Calu3 (cell line): Measurements from ENCODE around the gene ATPAF2. TPM values are rescaled to one million over a fixed set of nuclear protein-coding genes. Genes with fewer than 3 reads are reported as not detected.

Experiments used
- BruUV-seq: library from RNA; stranded (reverse); fragments of 400-500 nt; replicated peaks from 2 replicates; lab custom pipeline; 2021; lab: Mats Ljungman, UMichigan
- CTCF ChIA-PET: fragments of 300-600 bp; sonication (Branson Sonifier 250); formaldehyde crosslinking; loops from one replicate; lab custom pipeline; 2022; ENCODE audit warnings: antibody characterized with exemption; lab: Charles Lee
- DNase-seq: peaks from one replicate; pipeline ENCODE4 v3.0.0; 2022
- H3K27ac Mint-ChIP-seq: one replicate; pipeline ENCODE4 v1.8.0; 2022; ENCODE audit warnings: mixed read lengths; ENCODE audit not compliant: unreplicated experiment
- H3K27me3 Mint-ChIP-seq: one replicate; pipeline ENCODE4 v1.8.0; 2022; ENCODE audit warnings: mixed read lengths; ENCODE audit not compliant: unreplicated experiment
- H3K36me3 Mint-ChIP-seq: one replicate; pipeline ENCODE4 v1.8.0; 2022; ENCODE audit warnings: mild to moderate bottlenecking, moderate library complexity, mixed read lengths; ENCODE audit not compliant: insufficient read depth, unreplicated experiment
- H3K4me1 Mint-ChIP-seq: one replicate; pipeline ENCODE4 v1.8.0; 2022; ENCODE audit warnings: mild to moderate bottlenecking, low read depth, mixed read lengths; ENCODE audit not compliant: unreplicated experiment
- H3K4me3 Mint-ChIP-seq: one replicate; pipeline ENCODE4 v1.8.0; 2022; ENCODE audit warnings: mild to moderate bottlenecking, low read depth, moderate library complexity, mixed read lengths; ENCODE audit not compliant: unreplicated experiment
- H3K9me3 Mint-ChIP-seq: one replicate; pipeline ENCODE4 v1.8.0; 2022; ENCODE audit warnings: low read depth, mixed read lengths; ENCODE audit not compliant: unreplicated experiment
- CTCF ChIP-seq: fragments of 200-600 bp; IDR thresholded peaks from one replicate; pipeline ENCODE4 v1.8.0; 2022; ENCODE audit warnings: antibody characterized with exemption; ENCODE audit not compliant: unreplicated experiment
- intact Hi-C: fragments of 100-400 bp; cut with micrococcal nuclease; formaldehyde crosslinking; loops from one replicate; pipeline ENCODE4 v1.10.0; 2022; ENCODE audit not compliant: unreplicated experiment
- total RNA-seq: library from RNA; stranded (reverse); gene quantifications from 2 replicates; pipeline ENCODE4 v1.2.3, GENCODE V29; 2022

The ATPAF2 gene
- total RNA-seq, 1 experiment from 2014 or later, result 17.7 TPM

- BruUV-seq, result no TSS peak
- H3K36me3 Mint-ChIP-seq, result peaks cover 5% of the 10 kb centered on the region
- no peak overlapping the region for H3K4me3 Mint-ChIP-seq
- TF ChIP-seq CTCF, result no peak
- H3K4me1 Mint-ChIP-seq, result peaks cover 10% of the 10 kb centered on the region
- CTCF ChIA-PET, result no interaction called here
- DNase-seq, result no peak
- intact Hi-C loops, result no loop called here
- no peaks in the 10 kb centered on the region for H3K27me3 Mint-ChIP-seq
- no peaks in the 10 kb centered on the region for H3K9me3 Mint-ChIP-seq
- H3K27ac Mint-ChIP-seq, result no peak overlapping the region
Observed at GRCh38 chr17:17987187-17987896, 51.6 kb downstream of the ATPAF2 start.

GRCh38 chr17:17985555-17985954 is 53.4 kb downstream of the ATPAF2 start:
- peaks cover 7% of the 10 kb centered on the region for H3K4me1 Mint-ChIP-seq
- no peak overlapping the region for H3K4me3 Mint-ChIP-seq
- TF ChIP-seq CTCF, result no peak
- no TSS peak for BruUV-seq
- H3K9me3 Mint-ChIP-seq, result no peaks in the 10 kb centered on the region
- DNase-seq, result no peak
- H3K27me3 Mint-ChIP-seq, result no peaks in the 10 kb centered on the region
- CTCF ChIA-PET, result no interaction called here
- peaks cover 5% of the 10 kb centered on the region for H3K36me3 Mint-ChIP-seq
- intact Hi-C loops, result no loop called here
- H3K27ac Mint-ChIP-seq, result no peak overlapping the region

GRCh38 chr17:17985153-17985552 is 53.8 kb downstream of the ATPAF2 start:
- CTCF ChIA-PET, result interaction anchor here (1.2 kb wide), 1 partner anchor 9 kb away, joined by 3 read pairs; no protein-coding TSS in a partner anchor
- no TSS peak for BruUV-seq
- H3K4me1 Mint-ChIP-seq, result peaks cover 3% of the 10 kb centered on the region

GRCh38 chr17:17983776-17984175 is 55.2 kb downstream of the ATPAF2 start:
- H3K4me3 Mint-ChIP-seq, result no peak overlapping the region
- no peak for DNase-seq
- CTCF ChIA-PET, result no interaction called here
- peaks cover under 1% of the 10 kb centered on the region for H3K36me3 Mint-ChIP-seq
- no peak overlapping the region for H3K27ac Mint-ChIP-seq
- H3K27me3 Mint-ChIP-seq, result no peaks in the 10 kb centered on the region
- H3K4me1 Mint-ChIP-seq, result no peaks in the 10 kb centered on the region
- BruUV-seq, result no TSS peak
- TF ChIP-seq CTCF, result no peak
- no peaks in the 10 kb centered on the region for H3K9me3 Mint-ChIP-seq
- intact Hi-C loops, result no loop called here

More at GRCh38 chr17:17985153-17985552, 53.8 kb downstream of the ATPAF2 start:
- Mint-ChIP-seq H3K4me3 (no peak overlapping the region), H3K9me3 (no peaks in the 10 kb centered on the region), H3K36me3 (peaks cover 5% of the 10 kb centered on the region), H3K27ac (no peak overlapping the region), H3K27me3 (no peaks in the 10 kb centered on the region)
- intact Hi-C loops, result no loop called here
- DNase-seq, result no peak
- no peak for TF ChIP-seq CTCF
